ENCODE data around the gene ATG16L2.
"Not testable (repeated sequence)": the region's sequence is repeated elsewhere in the genome, so short reads cannot be mapped to it uniquely, and the experiment has no call there.

The ATG16L2 gene

DNA sequence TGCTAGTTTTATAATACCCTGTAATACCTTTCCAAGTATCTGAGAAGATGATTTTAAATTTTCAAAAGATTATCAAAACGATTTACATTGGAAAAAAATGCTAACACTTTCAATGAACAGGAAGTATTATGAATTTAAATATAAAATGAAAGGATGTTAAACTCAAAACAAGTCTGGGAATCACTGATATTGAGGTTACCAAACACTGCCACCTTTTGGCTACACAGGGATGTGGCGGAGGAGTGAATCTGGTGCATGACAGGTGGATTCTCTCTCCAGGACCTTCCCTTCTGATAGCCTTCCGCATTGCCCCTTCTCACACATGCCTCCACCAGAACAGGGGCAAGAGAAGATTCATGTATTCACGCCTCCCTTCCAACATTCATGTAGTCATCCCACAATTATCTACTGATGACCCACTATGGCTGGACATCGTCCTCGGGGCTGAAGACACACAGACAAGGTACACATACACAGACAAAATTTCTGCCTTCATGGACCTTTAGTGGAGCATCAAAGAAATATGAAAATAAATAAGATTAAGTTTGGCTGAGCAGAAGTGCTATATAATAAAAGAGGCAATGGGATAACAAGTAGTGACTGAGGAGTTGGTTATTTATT is 34.7 kb downstream of the ATG16L2 start:
- DNase-seq (ENCODE audit: low spot score), result peak; percentile 25

GRCh38 chr11:72850832-72851231 is 36.6 kb downstream of the ATG16L2 start:
- DNase-seq (ENCODE audit: low spot score), result no peak

GRCh38 chr11:72851726-72852125 is 37.5 kb downstream of the ATG16L2 start:
- no peak for DNase-seq (ENCODE audit: low spot score)

- no peak for DNase-seq (ENCODE audit: low spot score)
Measured at GRCh38 chr11:72856065-72856464, 41.9 kb downstream of the ATG16L2 start.

DNA sequence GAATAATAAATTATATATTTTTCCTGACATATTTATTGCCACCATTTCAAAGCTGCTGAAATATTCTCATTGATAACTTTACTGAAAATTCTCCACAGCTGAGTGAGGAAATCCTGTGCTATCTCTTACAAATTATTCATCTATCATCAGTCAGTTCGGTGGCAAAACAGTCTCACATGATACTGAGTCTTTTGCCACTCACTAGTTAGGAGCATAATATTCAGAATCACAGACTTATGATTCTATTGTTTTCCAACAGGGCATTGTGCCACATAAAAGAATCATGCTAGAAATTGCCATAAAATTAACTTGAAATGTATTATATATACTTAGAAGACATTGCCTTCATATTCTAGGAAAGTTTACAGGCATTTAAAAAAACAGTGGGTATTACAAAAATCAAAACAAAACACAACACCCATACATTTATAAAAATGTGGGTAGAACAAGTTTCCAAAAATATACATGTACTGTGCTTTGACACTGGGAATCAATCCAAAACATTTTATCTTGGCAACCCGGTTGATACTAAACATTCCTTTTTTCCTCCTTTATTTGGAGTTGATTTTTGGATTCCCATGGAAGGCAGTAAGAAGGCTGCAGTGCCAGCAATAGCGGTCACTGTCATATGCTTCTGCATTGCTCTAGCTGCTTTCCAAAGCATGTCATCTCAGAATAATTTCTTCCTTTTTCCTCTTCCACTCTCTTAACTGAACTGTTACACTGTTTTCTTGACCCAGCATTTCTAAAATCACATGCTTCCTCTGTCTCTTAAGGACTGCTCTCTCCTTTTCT is 42.5 kb downstream of the ATG16L2 start:
- no peak for DNase-seq (ENCODE audit: low spot score)

DNA sequence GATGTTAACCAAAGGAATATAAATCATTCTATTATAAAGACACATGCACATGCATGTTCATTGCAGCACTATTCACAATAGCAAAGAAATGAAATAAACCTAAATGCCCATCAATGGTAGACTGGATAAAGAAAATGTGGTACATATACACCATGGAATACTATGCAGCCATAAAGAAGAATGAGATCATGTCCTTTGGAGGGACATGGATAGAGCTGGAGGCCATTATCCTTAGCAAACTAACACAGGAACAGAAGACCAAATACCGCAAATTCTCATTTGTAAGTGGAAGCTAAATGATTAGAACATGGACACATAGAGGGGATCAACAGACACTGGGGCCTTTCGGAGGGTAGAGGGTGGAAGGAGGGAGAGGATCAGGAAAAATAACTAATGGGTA is 44.1 kb downstream of the ATG16L2 start:
- not testable (repeated sequence) for DNase-seq (ENCODE audit: low spot score)

DNA sequence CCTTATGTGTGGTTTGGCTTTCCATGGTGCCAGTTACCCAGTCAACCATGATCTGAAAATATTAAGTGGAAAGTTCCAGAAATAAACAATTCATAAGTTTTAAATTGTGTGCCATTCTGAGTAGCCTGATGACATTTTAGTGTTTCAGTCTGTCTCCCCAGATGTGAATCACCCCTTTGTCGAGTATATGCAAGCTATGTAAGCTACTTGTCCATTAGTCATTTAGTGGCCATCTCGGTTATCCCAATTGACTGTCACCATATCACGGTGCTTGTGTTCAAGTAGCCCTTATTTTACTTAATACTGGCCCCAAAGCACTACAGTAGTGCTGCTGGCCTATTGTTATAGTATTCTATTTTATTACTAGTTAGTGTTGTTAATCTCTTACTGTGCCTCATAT is 44.9 kb downstream of the ATG16L2 start:
- DNase-seq (ENCODE audit: low spot score), result peak; percentile 28

DNA sequence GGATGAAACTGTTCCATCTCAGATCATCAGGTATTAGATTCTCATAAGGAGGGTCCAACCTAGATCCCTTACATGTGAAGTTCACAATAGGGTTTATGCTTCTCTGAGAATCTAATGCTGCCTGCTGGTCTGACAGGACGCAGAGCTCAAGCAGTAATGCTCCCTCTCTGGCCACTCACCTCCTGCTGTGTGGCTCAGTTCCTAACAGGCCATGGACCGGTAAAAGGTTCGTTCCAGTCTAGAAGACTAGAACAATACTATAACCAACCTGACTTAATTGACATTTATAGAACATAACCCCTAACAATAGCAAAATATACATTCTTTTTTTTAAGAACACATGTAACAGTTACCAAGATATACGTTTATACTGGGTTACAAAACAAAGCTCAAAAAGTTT is 45.8 kb downstream of the ATG16L2 start:
- no peak for DNase-seq (ENCODE audit: low spot score)

GRCh38 chr11:72860592-72860991 is 46.4 kb downstream of the ATG16L2 start:
- DNase-seq (ENCODE audit: low spot score), result no peak

GRCh38 chr11:72863091-72863490 is 48.9 kb downstream of the ATG16L2 start:
- DNase-seq (ENCODE audit: low spot score), result no peak

DNA sequence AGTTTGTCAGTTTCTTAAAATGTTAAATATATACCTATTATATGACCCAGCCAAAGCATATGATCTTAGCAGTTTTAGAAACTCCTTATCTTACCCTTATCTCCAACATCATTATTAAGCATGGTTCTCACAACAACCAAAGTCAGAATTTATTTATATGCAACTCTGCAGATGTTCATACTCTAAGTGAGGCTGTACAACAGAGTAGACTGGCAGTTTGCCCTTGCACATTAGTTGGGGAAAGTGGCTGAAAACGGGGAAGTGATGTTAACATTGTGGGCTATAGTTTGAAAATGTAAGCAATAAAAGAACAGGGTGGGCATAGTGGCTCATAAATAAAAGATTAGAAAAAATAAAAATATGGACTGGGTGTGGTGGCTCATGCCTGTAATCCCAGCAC is 49.7 kb downstream of the ATG16L2 start:
- no peak for DNase-seq (ENCODE audit: low spot score)

DNA sequence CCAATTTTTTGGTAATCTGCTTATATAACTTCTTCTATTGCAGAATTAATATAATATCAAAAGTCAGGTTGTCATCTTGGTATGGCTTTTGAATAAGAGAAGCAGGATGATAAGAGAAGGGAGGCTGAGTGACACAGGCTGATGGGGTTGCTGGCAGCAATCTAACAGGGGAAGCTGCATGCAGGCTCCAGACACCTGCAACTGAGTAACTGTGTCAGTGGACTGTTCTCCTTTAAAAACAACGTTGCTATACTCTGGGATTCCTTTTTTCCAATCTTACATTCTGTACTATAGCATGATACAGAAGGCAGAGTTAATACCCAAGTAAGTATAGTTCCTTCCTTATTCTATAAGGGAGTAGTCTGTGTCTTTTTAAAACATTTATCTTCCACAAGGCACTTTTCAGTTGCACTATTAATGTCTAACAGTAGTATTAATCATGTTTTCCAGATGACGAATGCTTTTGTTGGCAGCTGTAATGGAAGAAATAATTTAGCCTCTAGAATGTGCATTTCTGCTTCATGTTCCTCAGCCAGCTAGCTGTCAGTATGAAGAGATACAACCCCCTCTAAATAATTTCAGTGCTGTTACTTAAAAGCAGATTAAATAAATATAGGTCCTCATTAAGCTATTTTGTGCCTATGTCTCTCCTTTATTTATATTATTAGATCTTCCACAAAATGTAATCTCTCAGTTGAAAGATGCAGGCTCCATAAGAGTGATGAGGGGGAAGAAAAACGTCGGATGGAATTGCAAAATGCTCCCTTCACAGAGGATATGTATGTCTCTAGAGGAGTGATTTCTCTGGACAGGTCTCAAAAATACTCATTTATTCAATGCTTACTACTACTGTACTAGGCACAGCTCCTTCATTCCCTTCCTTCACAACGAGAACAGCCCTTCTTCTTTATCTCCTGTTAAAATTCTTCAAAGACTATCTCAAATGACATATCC is 50.8 kb downstream of the ATG16L2 start:
- no peak for DNase-seq (ENCODE audit: low spot score)

DNA sequence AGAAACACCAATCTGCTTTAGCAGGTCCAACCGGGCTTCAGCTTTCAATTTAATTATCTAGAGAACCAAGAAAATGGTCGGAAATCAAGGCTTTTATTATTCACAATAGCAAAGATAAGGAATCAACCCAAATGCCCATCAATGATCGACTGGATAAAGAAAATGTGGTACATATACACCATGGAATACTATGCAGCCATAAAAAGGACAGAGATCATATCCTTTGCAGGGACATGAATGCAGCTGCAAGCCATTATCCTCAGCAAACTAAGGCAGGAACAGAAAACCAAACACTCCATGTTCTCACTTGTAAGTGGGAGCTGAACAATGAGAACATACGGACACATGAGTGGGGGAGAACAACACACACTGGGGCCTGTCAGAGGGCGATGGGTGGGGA is 53.8 kb downstream of the ATG16L2 start:
- DNase-seq (ENCODE audit: low spot score), result no peak

GRCh38 chr11:72869831-72870230 is 55.6 kb downstream of the ATG16L2 start:
- DNase-seq (ENCODE audit: low spot score), result no peak

GRCh38 chr11:72871119-72871518 is 56.9 kb downstream of the ATG16L2 start:
- DNase-seq (ENCODE audit: low spot score), result no peak

DNA sequence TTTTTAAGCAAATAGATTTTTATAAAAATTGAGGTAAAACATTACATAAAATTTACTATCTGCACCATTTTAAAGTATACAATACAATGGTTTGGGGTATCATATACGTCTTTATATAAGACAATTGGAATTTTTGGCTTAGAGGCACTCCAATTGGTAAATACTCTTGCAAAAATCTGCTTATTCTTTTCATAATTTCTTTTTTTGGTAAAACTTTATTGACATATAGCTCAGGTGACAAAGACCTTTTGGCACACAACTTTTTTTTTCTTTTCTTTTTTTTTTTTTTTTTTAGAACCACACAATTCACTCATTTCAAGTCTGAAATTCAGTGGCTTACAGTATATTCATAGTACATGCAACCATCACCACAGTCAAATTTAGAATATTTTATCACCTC is 57.8 kb downstream of the ATG16L2 start:
- no peak for DNase-seq (ENCODE audit: low spot score)

GRCh38 chr11:72875736-72876135 is 61.5 kb downstream of the ATG16L2 start:
- DNase-seq (ENCODE audit: low spot score), result no peak

GRCh38 chr11:72876147-72876546 is 61.9 kb downstream of the ATG16L2 start:
- DNase-seq (ENCODE audit: low spot score), result no peak
